Bronchial smooth muscle cell (primary cell): ENCODE results near the gene KRTAP21-1. TPM values are rescaled to one million over a fixed set of nuclear protein-coding genes. Genes with fewer than 3 reads are reported as not detected.

Experiments used
- total RNA-seq: library from RNA; depleted of rRNA; stranded (reverse); fragments of >200 nt; gene quantifications from 2 replicates; pipeline ENCODE4 v1.2.1, GENCODE V29; 2014

KRTAP21-1 gene
- total RNA-seq: not detected in 2 replicates

DNA sequence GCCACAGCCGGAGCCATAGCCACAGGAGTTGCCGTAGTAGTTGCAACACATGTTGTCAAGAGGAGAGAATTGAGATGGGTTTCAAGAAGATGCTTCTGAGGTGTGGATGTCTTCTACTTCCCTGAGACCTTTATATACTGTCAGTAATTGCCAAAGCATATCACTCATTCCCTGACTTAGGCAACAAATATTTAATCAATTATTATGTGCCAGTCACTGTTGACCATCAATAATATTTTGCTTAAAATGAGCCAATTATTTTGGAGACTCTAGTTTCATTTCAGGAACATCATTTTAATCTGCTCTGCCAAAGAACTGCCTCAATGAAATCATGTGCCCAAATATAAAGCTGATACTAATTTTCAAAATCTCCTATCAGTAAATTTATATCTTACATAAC, at the start of gene KRTAP21-1:
TSS of gene KRTAP21-1 (minus strand) at position 101 of the 400 bp plus-strand sequence. CDS start at position 51, 50 bp downstream.

DNA sequence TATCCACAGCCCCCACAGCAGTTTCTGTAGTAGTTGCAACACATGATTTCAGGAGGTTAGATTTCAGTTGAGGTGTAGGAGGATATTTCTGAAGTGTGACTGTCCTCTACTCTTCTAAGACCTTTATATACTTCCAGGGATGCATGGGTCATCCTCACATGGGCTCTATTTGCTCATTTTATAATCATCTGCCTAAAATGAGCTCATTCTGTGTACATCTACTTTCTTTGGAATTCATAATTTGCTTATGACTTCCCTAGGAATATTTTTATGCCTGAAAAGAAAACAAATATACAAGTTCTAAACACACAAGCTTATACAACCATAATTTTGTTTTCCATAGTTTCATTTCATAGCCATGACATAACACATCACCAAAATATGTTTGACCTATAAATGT, 8.1 kb downstream of the KRTAP21-1 start, which contains the start of gene KRTAP21-2:
TSS of gene KRTAP21-2 (minus strand) at position 101 of the 400 bp plus-strand sequence. CDS start at position 44, 57 bp downstream.

GRCh38 chr21:30718239-30718909, 36.9 kb downstream of the KRTAP21-1 start, which contains the start of gene KRTAP21-3:
Gene KRTAP21-3, minus strand, starts transcription at chr21:30718777. Its CDS starts 18 bp downstream, at chr21:30718759.

Other genes starting within 250 kb of the KRTAP21-1 start
- not detected in 2 replicates for gene KRTAP19-6, start 213.6 kb downstream of the KRTAP21-1 start, total RNA-seq
- gene KRTAP19-7, start 194.1 kb downstream of the KRTAP21-1 start, total RNA-seq: not detected in 2 replicates
- gene KRTAP22-2, start 165.0 kb downstream of the KRTAP21-1 start, total RNA-seq: not detected in 2 replicates
- not detected in 2 replicates for gene KRTAP6-3, start 163.0 kb downstream of the KRTAP21-1 start, total RNA-seq
- not detected in 2 replicates for gene KRTAP6-2, start 156.5 kb downstream of the KRTAP21-1 start, total RNA-seq
- gene KRTAP22-1, start 154.3 kb downstream of the KRTAP21-1 start, total RNA-seq: not detected in 2 replicates
- gene KRTAP6-1, start 141.5 kb downstream of the KRTAP21-1 start, total RNA-seq: not detected in 2 replicates
- gene KRTAP20-1, start 139.0 kb downstream of the KRTAP21-1 start, total RNA-seq: not detected in 2 replicates
- not detected in 2 replicates for gene KRTAP20-4, start 134.8 kb downstream of the KRTAP21-1 start, total RNA-seq
- gene KRTAP20-2, start 120.2 kb downstream of the KRTAP21-1 start, total RNA-seq: not detected in 2 replicates
- gene KRTAP20-3, start 112.6 kb downstream of the KRTAP21-1 start, total RNA-seq: not detected in 2 replicates
- gene KRTAP21-3, start 36.7 kb downstream of the KRTAP21-1 start, total RNA-seq: not detected in 2 replicates
- gene KRTAP21-2, start 8.2 kb downstream of the KRTAP21-1 start, total RNA-seq: not detected in 2 replicates
- not detected in 2 replicates for gene KRTAP8-1, start 57.8 kb upstream of the KRTAP21-1 start, total RNA-seq
- not detected in 2 replicates for gene KRTAP7-1, start 74.3 kb upstream of the KRTAP21-1 start, total RNA-seq
- not detected in 2 replicates for gene KRTAP11-1, start 126.2 kb upstream of the KRTAP21-1 start, total RNA-seq